ENCODE results near the gene NR3C2.
A peak's percentile ranks its signal among the peaks of the same experiment; 100 is the strongest.

The NR3C2 gene

GRCh38 chr4:148452970-148453369, 10.8 kb upstream of the NR3C2 start:
- DNase-seq (ENCODE audit: low spot score), result no peak
- no peak for TF ChIP-seq CTCF (IDR thresholded peaks at IDR 0.05; ENCODE audit: extremely low read depth, missing control alignments)

GRCh38 chr4:148449921-148450320, 7.7 kb upstream of the NR3C2 start:
- no peak for TF ChIP-seq CTCF (IDR thresholded peaks at IDR 0.05; ENCODE audit: extremely low read depth, missing control alignments)
- DNase-seq (ENCODE audit: low spot score), result no peak

DNA sequence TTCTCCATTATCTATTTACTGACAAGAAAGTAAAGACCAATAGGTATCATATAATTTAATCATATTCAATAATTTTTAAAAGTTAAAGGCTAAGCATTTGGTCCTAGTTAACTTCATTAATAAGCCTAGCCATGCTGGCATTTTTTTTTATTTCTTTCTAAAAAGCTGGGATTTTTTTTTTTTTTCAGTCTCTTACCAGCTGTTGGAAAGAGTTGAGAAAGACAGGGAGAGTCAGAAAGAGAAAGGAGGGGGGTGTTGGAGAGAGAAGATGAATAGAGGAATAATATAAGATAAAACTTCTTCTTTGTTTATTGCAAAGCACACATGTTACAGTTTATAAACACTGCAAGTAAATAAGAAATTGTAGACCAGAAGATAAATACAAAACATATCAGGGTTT, 5.9 kb upstream of the NR3C2 start:
- no peak for DNase-seq (ENCODE audit: low spot score)

GRCh38 chr4:148447681-148448080, 5.5 kb upstream of the NR3C2 start:
- no peak for TF ChIP-seq CTCF (IDR thresholded peaks at IDR 0.05; ENCODE audit: extremely low read depth, missing control alignments)
- DNase-seq (ENCODE audit: low spot score), result no peak

More for the DNA sequence above, 5.9 kb upstream of the NR3C2 start:
- no peak for TF ChIP-seq CTCF (IDR thresholded peaks at IDR 0.05; ENCODE audit: extremely low read depth, missing control alignments)

DNA sequence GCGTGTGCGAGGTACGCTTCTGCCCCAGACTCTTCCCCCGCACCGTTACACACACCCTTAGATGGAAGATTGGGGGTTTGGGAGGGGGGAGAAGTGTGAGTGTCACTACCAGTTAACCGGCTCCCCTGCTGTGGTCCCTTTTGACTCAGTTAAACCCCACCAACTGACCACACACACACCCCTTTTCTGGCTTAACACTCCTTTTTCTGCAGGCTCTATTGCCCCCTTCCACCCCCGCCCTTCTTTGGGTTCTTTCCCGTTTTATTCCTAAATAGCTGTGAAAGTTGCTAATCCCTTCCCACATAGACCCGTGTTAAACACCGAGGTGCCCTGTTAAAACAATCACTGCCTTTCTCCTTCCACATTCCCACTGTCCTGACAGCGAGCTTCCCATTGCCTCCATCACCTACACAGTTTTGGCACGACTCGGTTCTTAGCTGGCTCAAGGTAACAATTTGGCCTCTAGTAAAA, 3.7 kb upstream of the NR3C2 start:
- TF ChIP-seq CTCF (IDR thresholded peaks at IDR 0.05; ENCODE audit: extremely low read depth, missing control alignments), result peak; percentile 1
- no peak for DNase-seq (ENCODE audit: low spot score)

- TF ChIP-seq CTCF (IDR thresholded peaks at IDR 0.05; ENCODE audit: extremely low read depth, missing control alignments), result no peak
- DNase-seq (ENCODE audit: low spot score), result peak; percentile 61
Observed at GRCh38 chr4:148445071-148445859, 3.1 kb upstream of the NR3C2 start.

DNA sequence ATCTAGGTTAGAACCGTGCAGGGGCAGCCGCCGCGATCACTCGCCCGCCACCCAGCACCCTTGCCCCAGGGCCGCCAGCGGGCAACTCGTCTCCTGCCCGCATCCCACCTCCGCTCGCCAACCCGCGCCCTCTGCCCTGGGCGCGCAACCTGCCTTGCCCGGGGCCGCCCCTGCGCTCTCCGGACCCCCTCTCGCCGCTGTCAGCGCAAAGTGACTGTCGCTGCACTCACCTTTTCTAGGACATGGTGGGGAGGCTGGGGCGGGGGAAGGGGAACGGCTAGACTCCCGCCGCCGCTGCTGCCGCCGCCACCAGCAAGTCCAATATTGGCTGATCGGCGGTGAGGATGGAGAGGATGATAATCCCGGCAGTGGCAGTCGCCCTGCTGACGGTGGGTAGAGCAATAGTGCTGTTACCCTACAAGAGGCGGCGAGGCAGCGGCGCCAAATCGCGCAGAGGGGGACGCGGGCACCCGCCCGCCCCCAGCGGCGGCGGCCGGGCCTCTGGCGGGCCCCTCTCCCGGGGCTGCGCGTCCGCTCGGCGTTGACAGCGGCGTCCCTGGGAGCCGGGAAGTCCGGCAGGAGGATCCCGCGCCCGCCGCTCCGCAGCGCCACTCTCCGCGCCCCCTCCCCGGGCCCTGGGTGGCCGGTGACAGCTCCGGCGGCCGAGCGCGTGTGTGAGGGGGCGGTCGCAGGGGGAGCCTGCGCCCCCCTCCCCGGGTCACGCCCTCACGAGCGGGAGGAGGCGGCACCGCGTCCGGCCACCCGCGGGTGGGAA, 2.3 kb upstream of the NR3C2 start:
- DNase-seq (ENCODE audit: low spot score), result peak; percentile 52
- TF ChIP-seq CTCF (IDR thresholded peaks at IDR 0.05; ENCODE audit: extremely low read depth, missing control alignments), result no peak
